HepG2 (cell line): ENCODE measurements around the gene PTGER3. TPM values are rescaled to one million over a fixed set of nuclear protein-coding genes. Genes with fewer than 3 reads are reported as not detected.
A peak's percentile ranks its signal among the peaks of the same experiment; 100 is the strongest.

Source experiments
- BRD4 ChIP-seq: sonication (generic); formaldehyde crosslinking; IDR thresholded peaks from 2 replicates; pipeline ENCODE4 v1.4.0; 2020; ENCODE audit warnings: missing genetic modification reagents
- CBX5 ChIP-seq: sonication (generic); formaldehyde crosslinking; IDR thresholded peaks from 2 replicates; pipeline ENCODE4 v1.4.0; 2020; ENCODE audit warnings: missing genetic modification reagents, borderline replicate concordance
- FOXO1 ChIP-seq: sonication (generic); formaldehyde crosslinking; IDR thresholded peaks from 2 replicates; pipeline ENCODE4 v1.4.0; 2020; ENCODE audit warnings: missing genetic modification reagents
- HNRNPL ChIP-seq: fragments of 200-400 bp; formaldehyde crosslinking; IDR thresholded peaks from 2 replicates; pipeline ENCODE4 v1.6.1; 2017; ENCODE audit warnings: mild to moderate bottlenecking, low read depth, low read length
- KDM5B ChIP-seq: sonication (generic); formaldehyde crosslinking; IDR thresholded peaks from 2 replicates; pipeline ENCODE4 v1.4.0; 2020; ENCODE audit warnings: missing genetic modification reagents, mild to moderate bottlenecking, borderline replicate concordance
- LBX2 ChIP-seq: sonication (generic); formaldehyde crosslinking; IDR thresholded peaks from 2 replicates; pipeline ENCODE4 v1.5.0; 2020; ENCODE audit warnings: missing genetic modification reagents, mild to moderate bottlenecking, borderline replicate concordance
- LCORL ChIP-seq, 2 experiments: fragments of 450-650 bp in 1 of 2; sonication (generic) in 1 of 2; formaldehyde crosslinking in 1 of 2; IDR thresholded peaks; 2 replicates each; pipeline versions ENCODE4 v1.5.0 to v1.6.1; 2017 to 2020; ENCODE audit warnings: antibody characterized with exemption in 1 of 2, missing genetic modification reagents in 1 of 2
- MLXIP ChIP-seq: sonication (generic); formaldehyde crosslinking; IDR thresholded peaks from 2 replicates; pipeline ENCODE4 v1.9.0; 2021; ENCODE audit warnings: missing genetic modification reagents, borderline replicate concordance
- MYNN ChIP-seq: sonication (generic); formaldehyde crosslinking; IDR thresholded peaks from 2 replicates; pipeline ENCODE4 v1.4.0; 2020; ENCODE audit warnings: mild to moderate bottlenecking, low read depth, missing genetic modification reagents
- NCOR1 ChIP-seq: fragments of 200-600 bp; sonication (generic); IDR thresholded peaks from 2 replicates; pipeline ENCODE4 v1.7.0; 2017; ENCODE audit warnings: antibody characterized with exemption, low read length, borderline replicate concordance
- SAFB2 ChIP-seq: sonication (generic); formaldehyde crosslinking; IDR thresholded peaks from 2 replicates; pipeline ENCODE4 v1.5.1; 2020; ENCODE audit warnings: missing genetic modification reagents, low read depth, mild to moderate bottlenecking, borderline replicate concordance
- SRSF4 ChIP-seq: fragments of 200-400 bp; formaldehyde crosslinking; IDR thresholded peaks from one replicate; pipeline ENCODE4 v1.6.1; 2018; ENCODE audit warnings: mild to moderate bottlenecking, low read depth, low read length, moderate library complexity; ENCODE audit not compliant: poor library complexity, severe bottlenecking
- TEAD3 ChIP-seq: optimal IDR thresholded peaks from 2 replicates; pipeline ENCODE3; 2016; ENCODE audit warnings: borderline replicate concordance
- THRA ChIP-seq: sonication (generic); formaldehyde crosslinking; IDR thresholded peaks from 2 replicates; pipeline ENCODE4 v1.4.0; 2020; ENCODE audit warnings: missing genetic modification reagents, borderline replicate concordance
- ZBTB7B ChIP-seq: sonication (generic); formaldehyde crosslinking; IDR thresholded peaks from 2 replicates; pipeline ENCODE4 v1.4.0; 2020; ENCODE audit warnings: missing genetic modification reagents
- ZNF143 ChIP-seq: sonication (generic); formaldehyde crosslinking; IDR thresholded peaks from 2 replicates; pipeline ENCODE4 v1.4.0; 2020; ENCODE audit warnings: missing genetic modification reagents
- ZNF160 ChIP-seq: sonication (generic); formaldehyde crosslinking; IDR thresholded peaks from 2 replicates; pipeline ENCODE4 v1.8.0; 2022; ENCODE audit warnings: mild to moderate bottlenecking, inconsistent platforms, missing genetic modification reagents
- ZNF253 ChIP-seq: sonication (generic); formaldehyde crosslinking; IDR thresholded peaks from 2 replicates; pipeline ENCODE4 v1.8.0; 2022; ENCODE audit warnings: mild to moderate bottlenecking, missing genetic modification reagents, borderline replicate concordance
- ZNF350 ChIP-seq: sonication (generic); formaldehyde crosslinking; IDR thresholded peaks from 2 replicates; pipeline ENCODE4 v1.4.0; 2020; ENCODE audit warnings: mild to moderate bottlenecking, low read depth, missing genetic modification reagents, borderline replicate concordance
- polyA plus RNA-seq, 8 experiments: library from polyadenylated mRNA; depleted of rRNA in 3 of 8; stranded (reverse) in 7 of 8; unstranded in 1 of 8; fragments of >200 nt; fragmentation: Illumina TruSeq in 4 of 8; extraction: Trizol in 4 of 8; gene quantifications; 2 replicates each; pipeline versions ENCODE4 v1.2.1 to v1.2.3, GENCODE V29; 2011 to 2016; ENCODE audit warnings: low read depth in 4 of 8, missing spikeins in 1 of 8, mixed read lengths in 1 of 8; ENCODE audit not compliant: insufficient read depth in 1 of 8
- total RNA-seq, 5 experiments: library from RNA; depleted of rRNA; stranded (reverse); fragments of >200 nt; fragmentation: Illumina TruSeq; extraction: Trizol; gene quantifications; 2 replicates each; pipeline ENCODE4 v1.2.3, GENCODE V29; 2016; ENCODE audit warnings: low read depth in 1 of 5
- TF ChIP-seq, protein P1 (sequence below): IDR thresholded peaks from 2 replicates; pipeline ENCODE4 v1.6.1; 2016

Gene PTGER3
- total and polyA plus RNA-seq, 2 of the 13 experiments (the other 11 are each of a cell fraction or from before 2014, with no cell fraction given), result 0.01 TPM; not detected in 1

- TF ChIP-seq MYNN (no peak), HNRNPL (no peak), ZNF350 (CRISPR knock-in tag) (peak; percentile 56; the same call in 1 of the 2 replicates), SRSF4 (no peak), THRA (CRISPR knock-in tag) (peak; percentile 56; the same call in 1 of the 2 replicates), ZBTB7B (CRISPR knock-in tag) (no peak), MLXIP (CRISPR knock-in tag) (no peak), CBX5 (CRISPR knock-in tag) (peak; percentile 26; the same call in 1 of the 2 replicates), BRD4 (CRISPR knock-in tag) (no peak), FOXO1 (CRISPR knock-in tag) (no peak), LCORL (IDR thresholded peaks at IDR 0.05) (0 out of 2 replicates have a peak, but pooled peaks have one; percentile 29), LCORL (CRISPR knock-in tag; IDR thresholded peaks at IDR 0.05) (no peak), ZNF143 (CRISPR knock-in tag) (no peak), NCOR1 (peak; percentile 47; the same call in 1 of the 2 replicates), LBX2 (CRISPR knock-in tag) (no peak), TEAD3 (CRISPR knock-in tag) (no peak), SAFB2 (CRISPR knock-in tag) (no peak), ZNF160 (CRISPR knock-in tag) (no peak), KDM5B (CRISPR knock-in tag) (no peak), ZNF253 (CRISPR knock-in tag) (no peak)
- TF ChIP-seq, protein P1, sequence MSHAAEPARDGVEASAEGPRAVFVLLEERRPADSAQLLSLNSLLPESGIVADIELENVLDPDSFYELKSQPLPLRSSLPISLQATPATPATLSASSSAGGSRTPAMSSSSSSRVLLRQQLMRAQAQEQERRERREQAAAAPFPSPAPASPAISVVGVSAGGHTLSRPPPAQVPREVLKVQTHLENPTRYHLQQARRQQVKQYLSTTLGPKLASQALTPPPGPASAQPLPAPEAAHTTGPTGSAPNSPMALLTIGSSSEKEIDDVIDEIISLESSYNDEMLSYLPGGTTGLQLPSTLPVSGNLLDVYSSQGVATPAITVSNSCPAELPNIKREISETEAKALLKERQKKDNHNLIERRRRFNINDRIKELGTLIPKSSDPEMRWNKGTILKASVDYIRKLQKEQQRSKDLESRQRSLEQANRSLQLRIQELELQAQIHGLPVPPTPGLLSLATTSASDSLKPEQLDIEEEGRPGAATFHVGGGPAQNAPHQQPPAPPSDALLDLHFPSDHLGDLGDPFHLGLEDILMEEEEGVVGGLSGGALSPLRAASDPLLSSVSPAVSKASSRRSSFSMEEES (CRISPR knock-in tag), result no peak
Measured at GRCh38 chr1:71080739-71081696, 33.4 kb upstream of the PTGER3 start, which contains the start of gene ZRANB2 (continued).
